HG02885 (cell line): ENCODE data around the gene CAP2.
A peak's percentile ranks its signal among the peaks of the same experiment; 100 is the strongest.
"Not testable (repeated sequence)": the region's sequence is repeated elsewhere in the genome, so short reads cannot be mapped to it uniquely, and the experiment has no call there.

Source experiments
- ATAC-seq: cut with Tn5 transposase; IDR thresholded peaks from one replicate; pipeline ENCODE4 v1.9.1; 2021; ENCODE audit warnings: mild to moderate bottlenecking; ENCODE audit not compliant: unreplicated experiment, poor library complexity

CAP2 gene

GRCh38 chr6:17556014-17556413, 162.6 kb downstream of the CAP2 start:
- no peak for ATAC-seq

DNA sequence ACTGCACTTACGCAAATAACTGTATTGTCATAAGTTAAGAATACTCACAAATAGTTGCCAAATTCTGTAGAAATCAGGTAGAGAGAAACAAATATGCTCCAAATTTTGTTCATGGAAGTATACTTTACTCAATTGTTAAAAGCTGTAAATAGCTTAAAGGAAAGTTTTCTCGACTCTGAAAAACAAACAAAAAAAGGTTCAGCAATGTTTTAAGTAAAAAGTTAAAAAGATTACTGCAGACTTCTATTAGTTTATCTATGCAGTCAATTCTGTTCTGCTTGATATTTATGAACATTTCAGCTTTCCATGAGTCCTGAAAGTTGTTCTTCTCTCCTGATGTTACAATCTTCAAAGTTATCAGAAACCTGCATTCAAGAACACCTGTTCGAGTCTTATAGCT, 169.2 kb downstream of the CAP2 start:
- ATAC-seq = no peak

- no peak for ATAC-seq
Measured at GRCh38 chr6:17565399-17565798, 172.0 kb downstream of the CAP2 start.

DNA sequence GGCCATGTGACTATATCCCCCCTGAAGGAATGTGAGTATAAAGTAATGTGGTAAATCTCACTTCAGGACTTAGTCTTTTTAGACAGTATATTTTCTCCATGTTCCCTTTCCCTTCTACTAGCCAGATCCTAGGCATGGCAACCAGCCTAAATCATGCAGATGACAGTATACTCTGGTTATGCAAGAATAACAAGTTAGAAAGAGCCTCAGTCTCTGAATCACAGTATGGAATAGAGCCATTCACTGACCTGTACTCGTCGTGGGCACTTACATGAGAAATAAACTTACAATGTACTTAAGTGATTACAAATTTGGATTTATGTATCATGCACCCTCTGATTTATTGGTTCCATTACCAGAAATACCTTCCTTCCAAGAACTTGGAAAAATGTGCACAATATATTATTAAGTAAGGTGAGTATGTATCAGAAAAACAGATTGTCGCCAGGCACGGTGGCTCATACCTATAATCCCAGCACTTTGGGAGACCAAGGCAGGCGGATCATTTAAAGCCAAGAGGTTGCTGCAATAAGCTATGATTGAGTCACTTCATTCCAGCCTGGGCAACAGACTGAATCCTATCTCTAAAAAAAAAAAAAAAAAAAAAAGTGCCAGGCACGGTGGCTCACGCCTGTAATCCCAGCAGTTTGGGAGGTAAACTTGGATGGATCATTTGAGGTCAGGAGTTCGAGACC, 181.6 kb downstream of the CAP2 start:
- ATAC-seq = no peak

DNA sequence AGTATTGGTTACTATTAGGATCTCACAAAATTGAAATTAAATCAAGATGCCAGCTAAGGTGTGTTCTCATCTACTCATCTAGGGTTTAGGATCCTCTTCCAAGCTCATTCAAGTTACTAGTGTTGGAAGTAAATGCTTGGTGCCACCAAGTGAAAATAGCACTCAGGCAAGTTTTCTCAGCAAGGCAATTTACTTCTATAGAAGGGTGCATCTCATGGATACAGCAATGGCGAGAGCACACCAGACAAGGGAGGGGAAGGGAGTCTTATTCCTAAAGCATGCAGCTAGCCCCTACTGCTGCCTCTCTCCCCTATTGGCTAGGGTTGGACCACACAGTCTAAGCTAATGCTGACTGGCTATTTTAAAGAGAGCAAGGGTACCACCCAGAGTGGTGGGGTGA, 183.7 kb downstream of the CAP2 start:
- no peak for ATAC-seq

DNA sequence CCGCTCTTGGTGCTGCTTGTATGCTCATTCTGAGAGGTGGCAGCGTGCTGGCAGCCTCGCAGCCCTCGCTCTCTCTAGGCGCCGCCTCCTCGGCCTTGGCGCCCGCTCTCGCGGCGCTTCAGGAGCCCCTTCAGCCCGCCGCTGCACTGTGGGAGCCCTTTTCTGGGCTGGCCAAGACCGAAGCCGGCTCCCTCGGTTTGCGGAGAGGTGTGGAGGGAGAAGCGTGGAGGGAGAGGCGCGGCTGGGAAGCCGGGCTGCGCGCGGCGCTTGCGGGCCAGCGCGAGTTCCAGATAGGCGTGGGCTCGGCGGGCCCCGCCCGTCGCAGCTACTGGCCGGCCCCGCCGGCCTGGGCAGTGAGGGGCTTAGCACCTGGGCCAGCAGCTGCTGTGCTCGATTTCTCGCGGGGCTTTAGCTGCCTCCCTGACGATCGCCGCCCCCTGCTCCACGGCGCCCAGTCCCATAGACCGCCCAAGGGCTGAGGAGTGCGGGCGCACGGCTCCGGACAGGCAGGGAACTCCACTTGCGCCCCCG, 187.2 kb downstream of the CAP2 start:
- ATAC-seq = no peak

DNA sequence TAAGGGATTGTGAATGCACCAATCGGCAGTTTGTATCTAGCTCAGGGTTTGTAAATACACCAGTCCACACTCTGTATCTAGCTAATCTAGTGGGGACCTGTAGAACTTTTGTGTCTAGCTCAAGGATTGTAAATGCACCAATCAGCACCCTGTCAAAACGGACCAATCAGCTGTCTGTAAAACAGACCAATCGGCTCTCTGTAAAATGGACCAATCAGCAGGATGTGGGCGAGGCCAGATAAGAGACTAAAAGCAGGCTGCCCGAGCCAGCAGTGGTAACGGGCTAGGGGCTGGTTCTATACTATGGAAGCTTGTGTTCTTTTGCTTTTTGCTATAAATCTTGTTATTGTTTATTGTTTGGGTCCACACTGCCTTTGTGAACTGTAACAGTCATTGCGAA, 187.9 kb downstream of the CAP2 start:
- ATAC-seq = not testable (repeated sequence)

DNA sequence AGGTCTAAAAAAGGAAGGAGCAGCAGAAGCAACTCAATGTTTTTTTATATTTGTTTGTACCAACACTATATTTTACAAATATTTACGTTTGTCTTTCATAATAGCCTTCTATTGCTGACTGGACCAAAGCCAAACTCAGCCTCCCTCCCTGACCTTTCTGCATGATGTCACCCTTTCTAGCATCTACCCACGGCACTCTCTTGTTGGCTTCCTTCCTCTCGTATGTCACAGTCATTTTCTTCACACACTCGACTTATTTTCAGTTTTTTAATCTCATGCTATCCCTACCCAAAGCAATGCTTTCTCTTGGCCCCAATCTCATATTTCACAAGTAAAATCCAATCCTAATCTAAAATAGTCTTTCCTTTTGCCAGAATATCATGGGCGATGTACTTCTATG, 190.4 kb downstream of the CAP2 start:
- ATAC-seq = peak; percentile 28

- peak; percentile 74 for ATAC-seq
Measured at GRCh38 chr6:17584241-17584803, 190.9 kb downstream of the CAP2 start.

- no peak for ATAC-seq
Measured at GRCh38 chr6:17585766-17586490, 192.5 kb downstream of the CAP2 start.

DNA sequence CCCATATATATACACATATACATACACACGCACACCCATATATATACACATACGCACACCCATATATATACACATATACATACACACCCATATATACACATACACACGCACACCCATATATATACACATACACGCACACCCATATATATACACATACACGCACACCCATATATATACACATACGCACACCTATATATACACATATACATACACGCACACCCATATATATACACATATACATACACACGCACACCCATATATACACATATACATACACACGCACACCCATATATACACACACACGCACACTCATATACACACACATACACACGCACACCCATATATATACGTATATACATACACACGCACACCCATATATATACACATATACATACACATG, 193.2 kb downstream of the CAP2 start:
- not testable (repeated sequence) for ATAC-seq

DNA sequence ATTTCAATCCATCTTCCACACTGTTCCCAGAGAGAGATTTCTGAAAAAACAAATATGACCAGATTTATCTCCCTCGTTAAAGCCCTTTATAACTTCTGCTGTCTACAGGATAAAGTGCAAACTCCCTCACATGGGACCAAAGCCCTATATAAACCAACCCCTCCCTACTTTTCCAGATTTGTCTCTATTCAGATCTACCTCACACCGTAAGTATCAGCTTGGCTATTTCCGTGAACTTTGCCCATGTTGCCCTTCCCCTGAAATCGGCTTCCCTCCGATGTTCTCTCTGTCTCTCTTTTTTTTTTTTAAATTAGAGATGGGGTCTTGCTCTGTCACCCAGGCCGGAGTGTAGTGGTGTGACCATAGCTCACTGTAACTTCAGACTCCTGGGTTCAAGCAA, 194.6 kb downstream of the CAP2 start:
- ATAC-seq = no peak

DNA sequence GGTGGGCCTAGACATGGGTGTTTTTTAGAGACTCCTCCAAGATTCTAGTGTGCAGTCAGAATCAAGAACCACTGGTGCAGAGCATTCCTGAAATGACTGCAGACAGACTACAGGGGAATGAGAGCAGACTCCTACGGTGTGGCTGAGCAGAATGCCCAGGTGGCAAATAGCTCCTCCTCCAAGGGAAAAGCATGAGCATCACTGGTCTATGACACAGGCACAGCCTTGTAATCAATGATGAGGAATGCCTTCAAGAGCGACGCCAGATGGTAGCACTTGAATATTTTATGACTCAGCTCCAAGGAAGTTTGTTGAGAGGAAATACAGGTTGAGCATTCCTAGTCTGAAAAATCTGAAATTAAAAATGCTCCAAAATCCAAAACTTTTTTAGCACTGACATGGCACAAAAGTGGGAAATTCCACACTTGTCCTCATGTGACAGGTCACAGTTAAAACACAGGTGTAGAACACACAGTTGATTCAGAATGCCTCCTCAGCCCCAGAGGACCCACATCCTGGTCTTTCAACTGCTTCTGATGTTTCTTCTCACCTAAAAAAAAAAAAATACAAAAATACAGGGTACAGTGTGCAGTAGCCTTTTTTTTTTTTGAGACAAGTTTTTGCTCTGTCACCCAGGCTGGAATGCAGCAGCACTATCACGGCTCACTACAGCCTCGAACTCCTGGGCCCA, 196.2 kb downstream of the CAP2 start:
- ATAC-seq = no peak

- no peak for ATAC-seq
Measured at GRCh38 chr6:17591287-17591686, 197.9 kb downstream of the CAP2 start.

DNA sequence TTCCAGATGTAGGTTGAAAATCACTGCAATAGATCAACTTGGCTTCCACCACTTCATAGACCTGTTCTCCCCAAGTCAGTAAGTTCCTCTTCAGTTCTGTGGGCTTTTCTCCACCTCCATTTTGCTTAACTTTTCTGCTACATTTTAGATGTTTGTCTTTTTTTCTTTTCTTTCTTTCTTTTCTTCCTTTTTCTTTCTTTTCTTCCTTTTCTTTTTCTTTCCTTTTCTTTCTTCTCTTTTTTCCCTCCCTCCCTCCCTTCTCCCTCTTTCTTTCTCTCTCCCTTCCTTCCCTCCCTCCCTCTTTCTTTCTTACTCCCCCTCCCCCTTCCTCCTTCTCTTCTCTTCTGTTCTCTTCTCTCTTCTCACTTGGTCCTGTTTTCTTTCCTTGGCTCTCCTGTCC, 199.9 kb downstream of the CAP2 start:
- ATAC-seq = no peak

GRCh38 chr6:17596085-17596484, 202.7 kb downstream of the CAP2 start:
- no peak for ATAC-seq

GRCh38 chr6:17599877-17600526, 206.6 kb downstream of the CAP2 start, which contains the start of gene FAM8A1:
FAM8A1 (plus strand) TSS chr6:17600302; CDS start chr6:17600410, 108 bp downstream.
- ATAC-seq = peak; percentile 91

DNA sequence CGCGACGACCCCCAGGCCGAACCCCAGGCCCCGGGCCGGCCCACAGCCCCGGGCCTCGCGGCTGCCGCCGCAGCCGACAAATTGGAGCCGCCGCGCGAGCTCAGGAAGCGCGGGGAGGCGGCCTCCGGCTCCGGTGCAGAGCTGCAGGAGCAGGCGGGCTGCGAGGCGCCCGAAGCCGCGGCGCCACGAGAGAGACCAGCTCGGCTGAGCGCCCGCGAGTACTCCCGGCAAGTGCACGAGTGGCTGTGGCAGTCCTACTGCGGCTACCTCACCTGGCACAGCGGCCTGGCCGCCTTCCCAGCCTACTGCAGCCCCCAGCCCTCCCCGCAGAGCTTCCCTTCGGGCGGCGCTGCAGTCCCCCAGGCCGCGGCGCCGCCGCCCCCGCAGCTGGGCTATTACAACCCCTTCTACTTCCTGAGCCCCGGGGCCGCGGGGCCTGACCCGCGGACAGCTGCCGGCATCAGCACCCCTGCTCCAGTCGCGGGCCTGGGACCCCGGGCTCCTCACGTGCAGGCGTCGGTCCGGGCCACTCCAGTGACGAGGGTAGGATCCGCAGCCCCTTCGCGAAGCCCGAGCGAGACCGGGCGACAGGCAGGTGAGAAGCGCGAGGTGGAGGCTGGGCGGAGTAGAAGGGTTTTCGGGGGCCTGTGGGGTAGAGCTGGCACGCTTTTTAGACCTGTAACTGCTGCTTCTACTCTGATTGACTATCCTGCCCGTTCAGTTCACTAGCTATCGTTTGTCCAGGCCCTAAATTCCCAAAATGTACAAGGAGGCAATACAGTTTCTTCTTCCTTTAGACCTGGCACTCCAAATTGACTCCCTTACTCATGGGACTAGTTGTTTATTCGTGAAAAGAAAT, 207.4 kb downstream of the CAP2 start:
- peak; percentile 62 for ATAC-seq

GRCh38 chr6:17601386-17601703, 207.9 kb downstream of the CAP2 start:
- ATAC-seq = no peak
